Adipocyte (in vitro differentiated cells): Measurements from ENCODE around the gene RERE.
"Not testable (repeated sequence)": the region's sequence is repeated elsewhere in the genome, so short reads cannot be mapped to it uniquely, and the experiment has no call there.

Experiments
- DNase-seq: peaks from one replicate; pipeline ENCODE4 v3.0.0-alpha.2; 2015; ENCODE audit warnings: low read depth
- H3K27me3 ChIP-seq: replicated peaks from 2 replicates; pipeline ENCODE4 v1.7.0; 2013; ENCODE audit warnings: mild to moderate bottlenecking, low read length, moderate library complexity; ENCODE audit not compliant: control insufficient read depth, insufficient read depth
- H3K36me3 ChIP-seq: 2 replicates; pipeline ENCODE4 v1.7.0; 2013; ENCODE audit warnings: low read length, mild to moderate bottlenecking, moderate library complexity; ENCODE audit not compliant: control insufficient read depth, insufficient read depth, severe bottlenecking
- H3K4me1 ChIP-seq: 2 replicates; pipeline ENCODE4 v1.7.0; 2013; ENCODE audit warnings: mild to moderate bottlenecking, low read length, moderate library complexity; ENCODE audit not compliant: control insufficient read depth, insufficient read depth
- H3K4me3 ChIP-seq: 2 replicates; pipeline ENCODE4 v1.7.0; 2013; ENCODE audit warnings: mild to moderate bottlenecking, low read length, moderate library complexity
- H3K9ac ChIP-seq: 2 replicates; pipeline ENCODE4 v1.7.0; 2013; ENCODE audit warnings: mild to moderate bottlenecking, low read length, moderate library complexity
- H3K9me3 ChIP-seq: 2 replicates; pipeline ENCODE4 v1.7.0; 2013; ENCODE audit warnings: mild to moderate bottlenecking, low read length, moderate library complexity; ENCODE audit not compliant: control insufficient read depth

RERE gene

GRCh38 chr1:8448505-8448904 lies 368.9 kb downstream of the RERE start:
- H3K9me3 ChIP-seq, DNase-seq, H3K27me3 ChIP-seq, H3K36me3 ChIP-seq: not testable (repeated sequence)
- peaks cover 13% of the 10 kb centered on the region for H3K4me1 ChIP-seq
- H3K4me3 ChIP-seq: peak overlapping the region; percentile 61
- H3K9ac ChIP-seq: peak overlapping the region; percentile 61

GRCh38 chr1:8447616-8448150 lies 369.8 kb downstream of the RERE start:
- no peaks in the 10 kb centered on the region for H3K9me3 ChIP-seq
- no peaks in the 10 kb centered on the region for H3K27me3 ChIP-seq
- no peak for DNase-seq
- H3K4me3 ChIP-seq: no peak overlapping the region
- no peaks in the 10 kb centered on the region for H3K36me3 ChIP-seq
- H3K9ac ChIP-seq: no peak overlapping the region
- peaks cover 13% of the 10 kb centered on the region for H3K4me1 ChIP-seq

GRCh38 chr1:8446119-8446518 lies 371.3 kb downstream of the RERE start:
- DNase-seq, H3K36me3 ChIP-seq, H3K27me3 ChIP-seq, H3K9me3 ChIP-seq, H3K9ac ChIP-seq, H3K4me3 ChIP-seq: not testable (repeated sequence)
- peaks cover 13% of the 10 kb centered on the region for H3K4me1 ChIP-seq

- no peaks in the 10 kb centered on the region for H3K9me3 ChIP-seq
- no peaks in the 10 kb centered on the region for H3K27me3 ChIP-seq
- no peak overlapping the region for H3K9ac ChIP-seq
- DNase-seq: no peak
- H3K4me1 ChIP-seq: peaks cover 12% of the 10 kb centered on the region
- no peak overlapping the region for H3K4me3 ChIP-seq
- H3K36me3 ChIP-seq: no peaks in the 10 kb centered on the region
Observed at GRCh38 chr1:8443558-8444194, 373.8 kb downstream of the RERE start.

GRCh38 chr1:8441426-8441825 lies 376.0 kb downstream of the RERE start:
- peaks cover 14% of the 10 kb centered on the region for H3K4me1 ChIP-seq
- no peak for DNase-seq
- H3K9me3 ChIP-seq: no peaks in the 10 kb centered on the region
- no peaks in the 10 kb centered on the region for H3K36me3 ChIP-seq
- no peak overlapping the region for H3K9ac ChIP-seq
- no peaks in the 10 kb centered on the region for H3K27me3 ChIP-seq
- H3K4me3 ChIP-seq: no peak overlapping the region

GRCh38 chr1:8439015-8439702 lies 378.3 kb downstream of the RERE start:
- Histone ChIP-seq H3K36me3 (no peaks in the 10 kb centered on the region), H3K4me1 (peaks cover 14% of the 10 kb centered on the region), H3K9ac (peak overlapping the region; percentile 59), H3K27me3 (no peaks in the 10 kb centered on the region), H3K9me3 (no peaks in the 10 kb centered on the region), H3K4me3 (peak overlapping the region; percentile 28)
- DNase-seq: peak; percentile 85

GRCh38 chr1:8438489-8438888 lies 379.0 kb downstream of the RERE start:
- no peak overlapping the region for H3K4me3 ChIP-seq
- H3K36me3 ChIP-seq: no peaks in the 10 kb centered on the region
- peak overlapping the region; percentile 59 for H3K9ac ChIP-seq
- H3K4me1 ChIP-seq: peaks cover 14% of the 10 kb centered on the region
- H3K27me3 ChIP-seq: no peaks in the 10 kb centered on the region
- DNase-seq: no peak
- no peaks in the 10 kb centered on the region for H3K9me3 ChIP-seq

GRCh38 chr1:8437347-8437746 lies 380.1 kb downstream of the RERE start:
- H3K36me3 ChIP-seq: no peaks in the 10 kb centered on the region
- H3K27me3 ChIP-seq: no peaks in the 10 kb centered on the region
- peaks cover 14% of the 10 kb centered on the region for H3K4me1 ChIP-seq
- no peak for DNase-seq
- no peak overlapping the region for H3K9ac ChIP-seq
- no peak overlapping the region for H3K4me3 ChIP-seq
- no peaks in the 10 kb centered on the region for H3K9me3 ChIP-seq

GRCh38 chr1:8435569-8436071 lies 381.8 kb downstream of the RERE start:
- H3K4me1 ChIP-seq: peaks cover 14% of the 10 kb centered on the region
- DNase-seq: no peak
- H3K9me3 ChIP-seq: no peaks in the 10 kb centered on the region
- H3K27me3 ChIP-seq: no peaks in the 10 kb centered on the region
- H3K9ac ChIP-seq: no peak overlapping the region
- H3K36me3 ChIP-seq: no peaks in the 10 kb centered on the region
- H3K4me3 ChIP-seq: no peak overlapping the region

GRCh38 chr1:8434101-8434500 lies 383.3 kb downstream of the RERE start:
- Histone ChIP-seq H3K27me3 (no peaks in the 10 kb centered on the region), H3K4me1 (peaks cover 10% of the 10 kb centered on the region), H3K36me3 (no peaks in the 10 kb centered on the region), H3K9me3 (no peaks in the 10 kb centered on the region), H3K4me3 (no peak overlapping the region), H3K9ac (no peak overlapping the region)
- DNase-seq: no peak

GRCh38 chr1:8431784-8432183 lies 385.7 kb downstream of the RERE start:
- Histone ChIP-seq H3K9me3 (no peaks in the 10 kb centered on the region), H3K4me3 (no peak overlapping the region), H3K36me3 (no peaks in the 10 kb centered on the region), H3K9ac (no peak overlapping the region), H3K27me3 (no peaks in the 10 kb centered on the region), H3K4me1 (no peaks in the 10 kb centered on the region)
- no peak for DNase-seq
